Measurements from ENCODE around the gene SH3TC1.

SH3TC1 gene

GRCh38 chr4:8177956-8178355 is 21.1 kb upstream of the SH3TC1 start:
- DNase-seq = no peak
- in situ Hi-C loops (cut with MboI; ENCODE audit: low pct_unique_long_range_greater_than_20kb, low sequenced_read_pairs) = no loop called here

GRCh38 chr4:8179074-8179473 is 20.0 kb upstream of the SH3TC1 start:
- in situ Hi-C loops (cut with MboI; ENCODE audit: low pct_unique_long_range_greater_than_20kb, low sequenced_read_pairs) = no loop called here
- DNase-seq = no peak

GRCh38 chr4:8179771-8180170 is 19.3 kb upstream of the SH3TC1 start:
- in situ Hi-C loops (cut with MboI; ENCODE audit: low pct_unique_long_range_greater_than_20kb, low sequenced_read_pairs) = no loop called here
- DNase-seq = no peak

- in situ Hi-C loops (cut with MboI; ENCODE audit: low pct_unique_long_range_greater_than_20kb, low sequenced_read_pairs) = no loop called here
- no peak for DNase-seq
Observed at GRCh38 chr4:8180310-8181093, 18.6 kb upstream of the SH3TC1 start.

- in situ Hi-C loops (cut with MboI; ENCODE audit: low pct_unique_long_range_greater_than_20kb, low sequenced_read_pairs) = no loop called here
- DNase-seq = no peak
Observed at GRCh38 chr4:8181119-8181518, 18.0 kb upstream of the SH3TC1 start.

GRCh38 chr4:8181844-8182243 is 17.2 kb upstream of the SH3TC1 start:
- no peak for DNase-seq
- in situ Hi-C loops (cut with MboI; ENCODE audit: low pct_unique_long_range_greater_than_20kb, low sequenced_read_pairs) = no loop called here

GRCh38 chr4:8182294-8182693 is 16.8 kb upstream of the SH3TC1 start:
- in situ Hi-C loops (cut with MboI; ENCODE audit: low pct_unique_long_range_greater_than_20kb, low sequenced_read_pairs) = no loop called here
- no peak for DNase-seq

- no peak for DNase-seq
- in situ Hi-C loops (cut with MboI; ENCODE audit: low pct_unique_long_range_greater_than_20kb, low sequenced_read_pairs) = no loop called here
Observed at GRCh38 chr4:8182858-8183725, 16.0 kb upstream of the SH3TC1 start.

GRCh38 chr4:8184061-8184460 is 15.0 kb upstream of the SH3TC1 start:
- DNase-seq = no peak
- in situ Hi-C loops (cut with MboI; ENCODE audit: low pct_unique_long_range_greater_than_20kb, low sequenced_read_pairs) = no loop called here

- DNase-seq = no peak
- in situ Hi-C loops (cut with MboI; ENCODE audit: low pct_unique_long_range_greater_than_20kb, low sequenced_read_pairs) = no loop called here
Observed at GRCh38 chr4:8185295-8185694, 13.8 kb upstream of the SH3TC1 start.

- in situ Hi-C loops (cut with MboI; ENCODE audit: low pct_unique_long_range_greater_than_20kb, low sequenced_read_pairs) = no loop called here
- DNase-seq = no peak
Observed at GRCh38 chr4:8185930-8186329, 13.2 kb upstream of the SH3TC1 start.

GRCh38 chr4:8188085-8188484 is 11.0 kb upstream of the SH3TC1 start:
- in situ Hi-C loops (cut with MboI; ENCODE audit: low pct_unique_long_range_greater_than_20kb, low sequenced_read_pairs) = no loop called here
- no peak for DNase-seq

GRCh38 chr4:8188743-8189550 is 10.1 kb upstream of the SH3TC1 start:
- no peak for DNase-seq

GRCh38 chr4:8189551-8190466 is 9.3 kb upstream of the SH3TC1 start:
- no peak for DNase-seq
- in situ Hi-C loops (cut with MboI; ENCODE audit: low pct_unique_long_range_greater_than_20kb, low sequenced_read_pairs) = no loop called here

More at GRCh38 chr4:8188743-8189550, 10.1 kb upstream of the SH3TC1 start:
- in situ Hi-C loops (cut with MboI; ENCODE audit: low pct_unique_long_range_greater_than_20kb, low sequenced_read_pairs) = no loop called here

GRCh38 chr4:8191136-8191747 is 7.8 kb upstream of the SH3TC1 start:
- in situ Hi-C loops (cut with MboI; ENCODE audit: low pct_unique_long_range_greater_than_20kb, low sequenced_read_pairs) = no loop called here
- DNase-seq = peak; percentile 77

GRCh38 chr4:8192748-8193738 is 6.0 kb upstream of the SH3TC1 start:
- in situ Hi-C loops (cut with MboI; ENCODE audit: low pct_unique_long_range_greater_than_20kb, low sequenced_read_pairs) = no loop called here
- peak; percentile 56 for DNase-seq
